SU-DHL-6 (cell line): ENCODE data around the gene TIMP1.

ENCODE experiments used
- H2AFZ ChIP-seq: fragments of 200-600 bp; sonication (generic); 2 replicates; pipeline ENCODE4 v1.6.1; 2014; ENCODE audit warnings: low read depth, mild to moderate bottlenecking, moderate library complexity, mixed read lengths, antibody characterized with exemption, low read length; ENCODE audit not compliant: severe bottlenecking
- H3F3A ChIP-seq: fragments of 200-600 bp; shearing (Covaris generic); 2 replicates; pipeline ENCODE4 v1.6.0; 2016; ENCODE audit warnings: antibody characterized with exemption, mild to moderate bottlenecking; ENCODE audit not compliant: insufficient read depth
- H3K27ac ChIP-seq: fragments of 200-600 bp; sonication (generic); 2 replicates; pipeline ENCODE4 v1.5.1; 2016; ENCODE audit warnings: low read depth, mild to moderate bottlenecking, low read length, moderate library complexity, mixed read lengths
- H3K27me3 ChIP-seq: fragments of 200-600 bp; sonication (generic), shearing (Covaris generic); 2 replicates; pipeline ENCODE4 v1.6.0; 2014; ENCODE audit warnings: mild to moderate bottlenecking, low read length
- H3K36me3 ChIP-seq: fragments of 200-600 bp; sonication (generic); 2 replicates; pipeline ENCODE4 v1.6.1; 2014; ENCODE audit warnings: mild to moderate bottlenecking, low read length, mixed read lengths
- H3K4me2 ChIP-seq: fragments of 300-600, 200-600 bp; shearing (Covaris generic), sonication (generic); 2 replicates; pipeline ENCODE4 v1.6.0; 2014; ENCODE audit warnings: low read length, low read depth, mild to moderate bottlenecking; ENCODE audit not compliant: poor library complexity, severe bottlenecking
- H3K4me3 ChIP-seq: fragments of 200-600 bp; sonication (generic); 2 replicates; pipeline ENCODE4 v1.5.1; 2014; ENCODE audit warnings: antibody characterized with exemption, low read length, mild to moderate bottlenecking, mixed read lengths; ENCODE audit not compliant: insufficient read depth, poor library complexity, severe bottlenecking
- H3K79me2 ChIP-seq: fragments of 200-600 bp; sonication (generic); 2 replicates; pipeline ENCODE4 v1.6.1; 2014; ENCODE audit warnings: mild to moderate bottlenecking, low read length, moderate library complexity; ENCODE audit not compliant: insufficient read depth
- H3K9ac ChIP-seq: fragments of 200-600 bp; sonication (generic); 2 replicates; pipeline ENCODE4 v1.7.0; 2014; ENCODE audit warnings: mild to moderate bottlenecking, low read length
- H3K9me2 ChIP-seq: fragments of 200-600 bp; sonication (generic); replicated peaks from 2 replicates; pipeline ENCODE4 v1.6.1; 2014; ENCODE audit warnings: low read length; ENCODE audit not compliant: insufficient read depth
- H3K9me3 ChIP-seq: fragments of 200-600 bp; sonication (generic); 2 replicates; pipeline ENCODE4 v1.6.1; 2014; ENCODE audit warnings: low read length, mixed read lengths; ENCODE audit not compliant: insufficient read depth
- H4K20me1 ChIP-seq: fragments of 200-600 bp; sonication (generic); 2 replicates; pipeline ENCODE4 v1.6.1; 2014; ENCODE audit warnings: low read depth, mild to moderate bottlenecking, antibody characterized with exemption, low read length, moderate library complexity, mixed read lengths
- CTCF ChIP-seq: fragments of 200-600 bp; sonication (generic); IDR thresholded peaks from one replicate; pipeline ENCODE4 v1.5.1; 2017; ENCODE audit warnings: antibody characterized with exemption, mild to moderate bottlenecking, low read length, moderate library complexity; ENCODE audit not compliant: insufficient read depth, poor library complexity, severe bottlenecking
- EZH2phosphoT487 ChIP-seq: fragments of 200-600 bp; sonication (generic), shearing (Covaris generic); conservative IDR thresholded peaks from 2 replicates; pipeline ENCODE4 v1.6.1; 2018; ENCODE audit warnings: mild to moderate bottlenecking, antibody characterized with exemption, low read length, moderate library complexity, mixed read lengths

The TIMP1 gene

GRCh38 chrX:47573341-47574075 lies 8.7 kb upstream of the TIMP1 start:
- H3F3A ChIP-seq = no peaks in the 10 kb centered on the region
- no peaks in the 10 kb centered on the region for H3K9me2 ChIP-seq
- H4K20me1 ChIP-seq = no peaks in the 10 kb centered on the region
- TF ChIP-seq EZH2phosphoT487 = no peak
- TF ChIP-seq CTCF = no peak
- H3K9ac ChIP-seq = no peak overlapping the region
- H3K4me2 ChIP-seq = no peak overlapping the region
- no peaks in the 10 kb centered on the region for H3K79me2 ChIP-seq
- no peak overlapping the region for H3K27ac ChIP-seq
- H3K36me3 ChIP-seq = no peaks in the 10 kb centered on the region
- H3K27me3 ChIP-seq = no peaks in the 10 kb centered on the region
- no peak overlapping the region for H2AFZ ChIP-seq
- H3K9me3 ChIP-seq = no peaks in the 10 kb centered on the region
- H3K4me3 ChIP-seq = no peak overlapping the region

- H3K9me3 ChIP-seq = no peaks in the 10 kb centered on the region
- H4K20me1 ChIP-seq = no peaks in the 10 kb centered on the region
- H3K9me2 ChIP-seq = no peaks in the 10 kb centered on the region
- H3K4me3 ChIP-seq = no peak overlapping the region
- H3K79me2 ChIP-seq = no peaks in the 10 kb centered on the region
- TF ChIP-seq EZH2phosphoT487 = no peak
- TF ChIP-seq CTCF = no peak
- no peak overlapping the region for H3K4me2 ChIP-seq
- no peaks in the 10 kb centered on the region for H3F3A ChIP-seq
- H3K27me3 ChIP-seq = no peaks in the 10 kb centered on the region
- no peak overlapping the region for H3K9ac ChIP-seq
- no peak overlapping the region for H2AFZ ChIP-seq
- no peaks in the 10 kb centered on the region for H3K36me3 ChIP-seq
- H3K27ac ChIP-seq = no peak overlapping the region
These were observed 8.1 kb upstream of the TIMP1 start for GRCh38 chrX:47574076-47574546.

GRCh38 chrX:47574547-47575301 lies 7.5 kb upstream of the TIMP1 start:
- Histone ChIP-seq H3K79me2 (no peaks in the 10 kb centered on the region), H3K27me3 (no peaks in the 10 kb centered on the region), H3K4me2 (no peak overlapping the region), H3K36me3 (no peaks in the 10 kb centered on the region), H3K9ac (no peak overlapping the region), H4K20me1 (no peaks in the 10 kb centered on the region), H3F3A (no peaks in the 10 kb centered on the region), H3K27ac (no peak overlapping the region), H3K4me3 (no peak overlapping the region), H2AFZ (no peak overlapping the region), H3K9me3 (no peaks in the 10 kb centered on the region), H3K9me2 (no peaks in the 10 kb centered on the region)
- TF ChIP-seq CTCF (no peak), EZH2phosphoT487 (no peak)
